ENCODE results near the gene BCL3. TPM values are rescaled to one million over a fixed set of nuclear protein-coding genes. Genes with fewer than 3 reads are reported as not detected.
"Not testable (repeated sequence)": the region's sequence is repeated elsewhere in the genome, so short reads cannot be mapped to it uniquely, and the experiment has no call there.

BCL3 gene
- total RNA-seq, 2 donors from 2014 or later = 76.4 to 99.5 TPM

- H3K4me3 ChIP-seq = no peak overlapping the region
- no peaks in the 10 kb centered on the region for H3K27me3 ChIP-seq
- H3K9ac ChIP-seq (ENCODE audit: low read depth in 2 of 2, low read length in 2 of 2) = peak overlapping the region; percentile 63 to 81
- H3K27ac ChIP-seq = peak overlapping the region; percentile 80
- intact Hi-C loops (cut with DNase I) = loop anchor here (10.0 kb wide), 1 partner anchor 202 kb away; no protein-coding TSS in a partner anchor
- TF ChIP-seq CTCF (IDR thresholded peaks at IDR 0.05) = no peak
- H3K4me1 ChIP-seq = peaks cover 5% of the 10 kb centered on the region
- no peaks in the 10 kb centered on the region for H3K36me3 ChIP-seq
- peak; percentile 95 for DNase-seq
- no peaks in the 10 kb centered on the region for H3K9me3 ChIP-seq
Measured at GRCh38 chr19:44776402-44777096, 28.0 kb downstream of the BCL3 start.

- H3K27me3 ChIP-seq = no peaks in the 10 kb centered on the region
- DNase-seq = peak; percentile 95
- no peak for TF ChIP-seq CTCF (IDR thresholded peaks at IDR 0.05)
- intact Hi-C loops (cut with DNase I) = loop anchor here (10.0 kb wide), 1 partner anchor 203 kb away; no protein-coding TSS in a partner anchor
- peak within 1 kb of the TSS; percentile 53 for H3K4me3 ChIP-seq
- H3K4me1 ChIP-seq = peaks cover 5% of the 10 kb centered on the region
- H3K36me3 ChIP-seq = no peaks in the 10 kb centered on the region
- H3K9me3 ChIP-seq = no peaks in the 10 kb centered on the region
- peak within 1 kb of the TSS; percentile 80 for H3K27ac ChIP-seq
- H3K9ac ChIP-seq (ENCODE audit: low read depth in 2 of 2, low read length in 2 of 2) = peak within 1 kb of the TSS; percentile 81 to 82
Measured at GRCh38 chr19:44777715-44778347, 29.3 kb downstream of the BCL3 start, which contains the start of gene CBLC. TSS of gene CBLC (plus strand) at chr19:44777890. CDS start at chr19:44777932, 42 bp downstream.

GRCh38 chr19:44779150-44779549 lies 30.6 kb downstream of the BCL3 start:
- Histone ChIP-seq H3K27ac (no peak overlapping the region), H3K4me3 (no peak overlapping the region), H3K4me1 (peaks cover 5% of the 10 kb centered on the region), H3K9ac (ENCODE audit: low read depth in 2 of 2, low read length in 2 of 2) (peak overlapping the region in 1 of 2 donors; percentile 63), H3K36me3 (no peaks in the 10 kb centered on the region), H3K27me3 (no peaks in the 10 kb centered on the region), H3K9me3 (no peaks in the 10 kb centered on the region)
- intact Hi-C loops (cut with DNase I) = loop anchor here (10.0 kb wide), 1 partner anchor 204 kb away; no protein-coding TSS in a partner anchor
- DNase-seq = no peak
- TF ChIP-seq CTCF (IDR thresholded peaks at IDR 0.05) = no peak

GRCh38 chr19:44781694-44782093 lies 33.2 kb downstream of the BCL3 start:
- H3K27ac ChIP-seq; H3K9ac ChIP-seq (ENCODE audit: low read depth in 2 of 2, low read length in 2 of 2); H3K4me3 ChIP-seq; DNase-seq; intact Hi-C loops (cut with DNase I); H3K4me1 ChIP-seq; H3K36me3 ChIP-seq; H3K9me3 ChIP-seq; H3K27me3 ChIP-seq: not testable (repeated sequence)

- intact Hi-C loops (cut with DNase I) = no loop called here
- Histone ChIP-seq H3K27ac (no peak overlapping the region), H3K27me3 (no peaks in the 10 kb centered on the region), H3K9me3 (no peaks in the 10 kb centered on the region), H3K36me3 (no peaks in the 10 kb centered on the region), H3K4me3 (no peak overlapping the region), H3K9ac (ENCODE audit: low read depth in 2 of 2, low read length in 2 of 2) (no peak overlapping the region), H3K4me1 (no peaks in the 10 kb centered on the region)
- TF ChIP-seq CTCF (IDR thresholded peaks at IDR 0.05) = no peak
- DNase-seq = no peak
Measured at GRCh38 chr19:44782729-44783128, 34.2 kb downstream of the BCL3 start.

GRCh38 chr19:44783545-44783944 lies 35.0 kb downstream of the BCL3 start:
- no peak for DNase-seq
- Histone ChIP-seq H3K27ac (no peak overlapping the region), H3K27me3 (no peaks in the 10 kb centered on the region), H3K4me3 (no peak overlapping the region), H3K36me3 (no peaks in the 10 kb centered on the region), H3K9me3 (no peaks in the 10 kb centered on the region), H3K4me1 (no peaks in the 10 kb centered on the region), H3K9ac (ENCODE audit: low read depth in 2 of 2, low read length in 2 of 2) (no peak overlapping the region)
- TF ChIP-seq CTCF (IDR thresholded peaks at IDR 0.05) = no peak
- intact Hi-C loops (cut with DNase I) = no loop called here
